Esophagus muscularis mucosa (tissue), 4 donors: ENCODE measurements around the gene PLCG2.

Experiments
- EP300 ChIP-seq: sonication (generic); formaldehyde crosslinking; IDR thresholded peaks from one replicate; pipeline ENCODE4 v1.6.1; 2017; ENCODE audit warnings: antibody characterized with exemption
- POLR2A ChIP-seq: fragments of 450-650 bp; IDR thresholded peaks from one replicate; pipeline ENCODE4 v1.6.1; 2017; ENCODE audit warnings: antibody characterized with exemption, moderate library complexity, mild to moderate bottlenecking, low read depth
- POLR2AphosphoS5 ChIP-seq, 2 donors: sonication (generic); formaldehyde crosslinking; IDR thresholded peaks; one replicate each; pipeline ENCODE4 v1.6.1; 2017; ENCODE audit warnings: antibody characterized with exemption in 2 of 2
- TF ChIP-seq, protein P1 (sequence below), 3 experiments: fragments of 200-600 bp in 2 of 3; fragments of 450-650 bp in 1 of 3; sonication (generic) in 2 of 3; IDR thresholded peaks; one replicate each; pipeline ENCODE4 v1.5.1; 2017 to 2019; ENCODE audit warnings: antibody characterized with exemption in 3 of 3, mild to moderate bottlenecking in 2 of 3, moderate library complexity in 1 of 3

DNA sequence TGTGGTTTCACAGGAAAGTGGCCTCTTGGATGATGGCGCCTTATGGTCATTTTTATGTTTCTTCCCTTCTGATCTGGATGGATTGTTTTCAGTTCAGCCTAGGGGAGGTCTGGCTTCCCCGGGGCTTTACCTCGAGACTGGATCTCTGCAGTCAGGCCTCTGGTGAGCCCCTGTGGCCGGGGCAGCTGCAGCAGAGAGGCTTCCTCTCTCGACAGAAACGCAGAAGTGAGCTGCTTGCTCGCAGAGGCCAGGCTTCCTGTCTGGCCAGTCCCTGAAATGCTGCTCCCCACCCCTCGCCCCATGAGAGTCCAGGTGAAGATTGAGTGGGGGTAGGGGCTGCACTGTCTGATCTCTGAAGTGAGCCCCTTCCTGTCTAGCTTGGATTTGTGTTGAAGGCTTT, 44.0 kb downstream of the PLCG2 start:
- TF ChIP-seq POLR2AphosphoS5 (IDR thresholded peaks at IDR 0.05): no peak
- TF ChIP-seq, protein P1, sequence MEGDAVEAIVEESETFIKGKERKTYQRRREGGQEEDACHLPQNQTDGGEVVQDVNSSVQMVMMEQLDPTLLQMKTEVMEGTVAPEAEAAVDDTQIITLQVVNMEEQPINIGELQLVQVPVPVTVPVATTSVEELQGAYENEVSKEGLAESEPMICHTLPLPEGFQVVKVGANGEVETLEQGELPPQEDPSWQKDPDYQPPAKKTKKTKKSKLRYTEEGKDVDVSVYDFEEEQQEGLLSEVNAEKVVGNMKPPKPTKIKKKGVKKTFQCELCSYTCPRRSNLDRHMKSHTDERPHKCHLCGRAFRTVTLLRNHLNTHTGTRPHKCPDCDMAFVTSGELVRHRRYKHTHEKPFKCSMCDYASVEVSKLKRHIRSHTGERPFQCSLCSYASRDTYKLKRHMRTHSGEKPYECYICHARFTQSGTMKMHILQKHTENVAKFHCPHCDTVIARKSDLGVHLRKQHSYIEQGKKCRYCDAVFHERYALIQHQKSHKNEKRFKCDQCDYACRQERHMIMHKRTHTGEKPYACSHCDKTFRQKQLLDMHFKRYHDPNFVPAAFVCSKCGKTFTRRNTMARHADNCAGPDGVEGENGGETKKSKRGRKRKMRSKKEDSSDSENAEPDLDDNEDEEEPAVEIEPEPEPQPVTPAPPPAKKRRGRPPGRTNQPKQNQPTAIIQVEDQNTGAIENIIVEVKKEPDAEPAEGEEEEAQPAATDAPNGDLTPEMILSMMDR (IDR thresholded peaks at IDR 0.05): no peak
- TF ChIP-seq POLR2A: no peak
- no peak for TF ChIP-seq EP300
